SH-SY5Y (cell line): ENCODE results near the gene ACP2.

ENCODE experiments used
- GATA2 ChIP-seq: IDR thresholded peaks from 2 replicates; pipeline ENCODE4 v1.6.1; 2011; ENCODE audit warnings: mild to moderate bottlenecking, low read depth, low read length
- GATA3 ChIP-seq: IDR thresholded peaks from 2 replicates; pipeline ENCODE4 v1.6.1; 2011; ENCODE audit warnings: low read depth, mild to moderate bottlenecking, low read length, moderate library complexity

GRCh38 chr11:47241841-47242301 lies 6.7 kb downstream of the ACP2 start:
- TF ChIP-seq GATA3 (no peak), GATA2 (no peak)
